KOPT-K1 (cell line): Measurements from ENCODE around the gene NR5A2.

Experiments used
- H3K27ac ChIP-seq: fragments of 200-600 bp; sonication (generic); 2 replicates; pipeline ENCODE4 v1.5.1; 2016; ENCODE audit warnings: antibody characterized with exemption, mild to moderate bottlenecking, low read depth, low read length; ENCODE audit not compliant: poor library complexity, severe bottlenecking
- H3K36me3 ChIP-seq: fragments of 200-600 bp; sonication (generic); 2 replicates; pipeline ENCODE4 v1.5.1; 2017; ENCODE audit warnings: antibody characterized with exemption, mild to moderate bottlenecking, low read length, moderate library complexity; ENCODE audit not compliant: insufficient read depth
- H3K9me3 ChIP-seq: fragments of 200-600 bp; sonication (generic); 2 replicates; pipeline ENCODE4 v1.5.1; 2017; ENCODE audit warnings: antibody characterized with exemption, low read length, mild to moderate bottlenecking; ENCODE audit not compliant: insufficient read depth, poor library complexity, severe bottlenecking

NR5A2 gene

DNA sequence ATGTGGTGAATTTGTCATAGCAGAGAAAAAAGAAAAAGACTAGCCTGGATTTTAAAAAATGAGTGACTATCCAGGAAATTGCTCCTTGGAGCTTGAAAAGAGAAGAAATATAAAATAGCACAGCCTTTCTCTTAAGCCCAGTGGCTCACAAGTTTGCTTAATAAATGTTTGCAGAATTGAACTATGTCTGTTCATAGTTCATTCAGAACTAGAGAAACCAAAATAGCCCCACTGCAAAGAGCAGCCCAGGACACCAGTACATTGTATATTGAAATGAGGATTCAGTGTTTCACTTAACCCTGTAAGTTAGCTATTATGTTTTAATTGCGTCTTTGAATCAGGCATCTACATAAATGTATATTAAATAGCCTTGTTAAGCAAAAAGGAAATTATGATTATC, 88.8 kb downstream of the NR5A2 start:
- Histone ChIP-seq H3K27ac (no peak overlapping the region), H3K9me3 (no peaks in the 10 kb centered on the region), H3K36me3 (no peaks in the 10 kb centered on the region)

DNA sequence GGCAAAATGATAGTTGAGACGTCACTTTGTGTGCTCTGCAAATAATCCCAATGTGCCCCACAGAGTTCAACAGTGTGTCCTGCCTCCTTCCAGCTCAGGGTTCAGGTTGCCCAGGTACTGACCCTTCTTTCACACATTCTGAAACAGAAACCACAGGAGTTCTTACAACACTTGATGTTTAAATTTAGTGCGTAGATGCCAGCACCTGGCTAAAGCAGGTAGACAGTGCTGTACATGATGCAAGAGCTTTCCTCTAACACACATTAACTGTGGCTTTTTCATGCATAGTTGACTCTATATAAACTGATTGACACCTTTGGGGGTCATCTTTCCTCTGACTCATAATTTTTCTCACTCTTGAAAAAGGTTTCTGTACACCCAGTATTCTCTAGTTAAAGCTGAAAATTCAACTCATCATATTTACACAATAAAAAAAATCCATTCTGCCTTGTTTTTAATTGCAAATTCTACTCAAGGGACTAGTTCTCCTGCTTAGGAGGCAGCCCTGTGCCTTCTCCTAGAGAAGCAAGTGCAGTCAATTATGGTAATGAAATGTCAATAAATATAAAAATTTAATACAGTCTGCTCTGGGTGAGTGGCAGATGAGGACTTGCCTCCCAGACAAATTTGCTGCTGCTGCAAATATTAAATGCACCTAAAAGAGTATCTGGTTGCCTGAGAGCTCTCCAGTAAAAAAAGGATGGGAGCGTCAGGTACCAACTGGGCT, 91.4 kb downstream of the NR5A2 start:
- H3K27ac ChIP-seq, result no peak overlapping the region
- H3K36me3 ChIP-seq, result no peaks in the 10 kb centered on the region

DNA sequence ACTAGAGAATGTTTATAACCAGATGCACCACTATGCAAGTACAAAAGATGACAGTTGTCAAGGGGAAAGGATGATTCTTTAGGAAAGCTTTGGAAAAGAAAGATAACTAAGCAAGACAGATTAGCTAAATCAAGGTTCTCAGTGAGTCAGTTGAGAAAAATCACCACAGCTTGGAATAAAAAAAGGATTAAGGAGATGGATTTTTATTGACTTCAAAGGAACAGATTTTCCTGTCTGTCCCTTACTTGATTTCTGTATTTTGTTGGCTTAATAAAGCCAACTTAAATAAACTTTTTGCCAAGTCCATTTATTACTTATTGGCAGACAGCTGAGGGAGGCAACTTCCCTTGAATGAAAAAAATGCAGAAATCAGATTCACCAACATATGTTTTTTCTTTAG, 93.9 kb downstream of the NR5A2 start:
- H3K36me3 ChIP-seq, result no peaks in the 10 kb centered on the region

More for the DNA sequence above, 91.4 kb downstream of the NR5A2 start:
- no peaks in the 10 kb centered on the region for H3K9me3 ChIP-seq

DNA sequence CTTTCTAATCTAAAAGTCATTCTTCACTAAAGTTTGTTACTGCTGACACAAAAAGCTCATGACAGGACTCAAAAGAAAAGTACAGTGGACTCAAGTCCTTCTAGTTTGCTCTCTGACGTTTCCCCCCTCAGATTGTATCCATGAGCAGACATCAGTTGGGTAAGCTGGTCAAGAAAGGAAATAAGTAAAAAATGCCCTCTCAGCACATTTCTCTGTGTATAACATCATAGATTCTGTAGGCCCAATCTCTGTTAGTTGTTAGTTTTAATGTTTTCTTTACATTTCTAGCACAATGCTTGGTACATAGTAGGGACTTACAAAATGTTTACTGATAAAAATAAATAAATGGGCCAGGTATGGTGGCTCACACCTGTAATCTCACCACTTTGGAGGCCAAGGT, 96.8 kb downstream of the NR5A2 start:
- H3K27ac ChIP-seq, result no peak overlapping the region
- no peaks in the 10 kb centered on the region for H3K36me3 ChIP-seq
- no peaks in the 10 kb centered on the region for H3K9me3 ChIP-seq

More for the DNA sequence above, 93.9 kb downstream of the NR5A2 start:
- H3K9me3 ChIP-seq, result no peaks in the 10 kb centered on the region
- no peak overlapping the region for H3K27ac ChIP-seq

DNA sequence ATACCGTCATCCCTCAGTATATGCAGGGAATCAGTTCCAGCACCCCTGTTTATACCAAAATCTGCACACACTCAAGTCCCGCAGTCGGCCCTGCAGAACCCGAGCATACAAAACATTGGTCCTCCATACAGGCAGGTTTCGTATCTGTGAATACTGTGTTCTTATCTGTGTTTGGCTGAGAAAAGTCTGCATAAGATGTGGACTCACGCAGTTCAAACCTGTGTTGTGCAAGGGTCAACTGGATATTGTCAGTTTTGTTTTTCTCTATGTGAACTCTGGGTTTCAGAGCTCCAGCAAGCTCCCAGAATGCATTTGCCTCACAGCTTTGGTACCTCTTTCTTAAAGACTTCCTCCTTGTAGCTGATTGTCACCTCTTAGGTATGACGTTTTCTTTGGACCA, 100.6 kb downstream of the NR5A2 start:
- Histone ChIP-seq H3K27ac (no peak overlapping the region), H3K9me3 (no peaks in the 10 kb centered on the region), H3K36me3 (no peaks in the 10 kb centered on the region)

DNA sequence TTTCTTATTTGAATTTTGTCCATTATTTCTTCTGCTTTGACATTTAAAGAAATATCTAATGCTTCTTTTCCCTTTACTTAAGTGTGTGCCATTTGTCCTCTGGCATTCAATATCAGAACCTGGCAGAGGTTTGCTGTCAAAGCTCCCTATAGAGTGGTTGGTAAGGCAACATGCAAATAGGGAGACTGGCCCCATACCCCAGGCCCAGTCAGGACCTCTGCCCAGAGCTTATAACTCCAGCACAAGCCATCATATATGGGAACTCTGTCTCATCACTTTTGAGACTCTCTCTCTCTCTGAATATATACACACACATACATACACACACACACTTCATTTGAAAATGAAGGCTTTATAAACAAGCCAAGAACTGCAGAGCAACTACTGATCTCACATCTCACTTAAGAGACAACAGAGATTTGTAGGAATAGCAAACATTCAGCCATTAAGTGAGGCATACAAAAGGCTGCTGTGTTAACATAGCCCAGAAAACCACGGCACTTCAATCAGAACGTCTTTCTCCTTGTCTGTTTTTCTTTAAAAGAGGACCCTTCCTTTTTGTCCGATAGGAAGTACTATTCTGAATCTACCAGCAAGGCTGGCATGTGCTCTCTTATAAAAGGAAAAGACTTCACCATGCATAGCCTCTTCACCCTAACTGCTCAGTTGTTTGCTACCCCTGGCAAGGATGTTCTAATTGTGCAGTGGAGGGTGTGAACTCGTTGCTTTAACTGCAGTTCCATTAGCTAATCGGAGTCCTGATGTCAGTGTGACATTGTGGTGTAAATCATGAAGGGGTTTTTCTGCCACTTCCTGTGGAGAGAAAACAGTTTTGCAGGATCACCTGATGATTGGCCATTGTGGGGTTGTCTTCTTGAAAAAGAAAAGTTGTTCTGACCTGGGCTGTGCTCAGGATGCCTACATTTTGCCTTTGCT, 101.7 kb downstream of the NR5A2 start:
- no peak overlapping the region for H3K27ac ChIP-seq
- no peaks in the 10 kb centered on the region for H3K9me3 ChIP-seq
- no peaks in the 10 kb centered on the region for H3K36me3 ChIP-seq

DNA sequence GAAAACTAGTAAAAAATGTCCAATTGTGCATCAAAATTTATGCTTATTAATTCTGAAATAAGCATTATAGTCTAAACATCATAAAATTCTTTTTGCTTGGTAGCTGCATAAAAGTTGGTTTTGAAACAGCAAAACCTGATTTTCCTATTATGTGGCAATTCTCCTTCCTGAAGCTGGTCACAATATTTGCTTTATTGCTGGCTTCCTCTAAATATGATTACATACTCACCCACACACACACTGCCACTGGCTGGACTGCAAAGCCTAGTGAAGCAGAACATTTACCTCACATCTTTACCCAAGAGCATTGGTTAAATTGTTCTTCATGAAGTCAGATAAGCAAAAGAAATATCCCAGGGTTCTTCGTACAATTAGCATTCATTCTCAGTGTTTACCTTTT, 103.0 kb downstream of the NR5A2 start:
- H3K9me3 ChIP-seq, result no peaks in the 10 kb centered on the region
- H3K27ac ChIP-seq, result no peak overlapping the region
- no peaks in the 10 kb centered on the region for H3K36me3 ChIP-seq

DNA sequence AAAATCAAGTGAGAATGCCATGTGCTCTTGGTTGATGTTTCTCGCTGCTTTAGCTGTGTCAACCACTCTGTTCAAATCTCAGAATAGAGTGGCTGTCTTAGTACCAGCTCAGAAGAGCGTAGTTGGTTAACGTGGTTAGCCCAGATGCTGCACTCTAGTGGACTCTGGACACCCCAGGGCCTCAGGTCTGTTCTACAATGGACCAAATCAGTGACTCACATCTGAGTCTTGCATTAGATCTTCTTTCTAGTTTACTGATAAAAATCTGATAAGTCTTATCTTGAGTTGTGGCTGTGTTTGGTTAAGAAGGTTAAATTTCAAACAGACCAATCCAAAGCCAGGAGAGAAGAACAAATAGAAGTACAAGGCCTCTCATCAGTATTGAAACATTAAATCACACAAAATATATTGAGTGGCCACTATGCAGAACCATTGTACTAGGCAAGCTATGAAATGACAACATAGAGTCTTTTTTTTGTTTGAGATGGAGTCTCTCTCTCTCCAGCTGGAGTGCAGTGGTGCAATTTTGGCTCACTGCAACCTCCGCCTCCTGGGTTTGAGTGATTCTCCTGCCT, 104.1 kb downstream of the NR5A2 start:
- Histone ChIP-seq H3K9me3 (no peaks in the 10 kb centered on the region), H3K27ac (no peak overlapping the region), H3K36me3 (no peaks in the 10 kb centered on the region)

DNA sequence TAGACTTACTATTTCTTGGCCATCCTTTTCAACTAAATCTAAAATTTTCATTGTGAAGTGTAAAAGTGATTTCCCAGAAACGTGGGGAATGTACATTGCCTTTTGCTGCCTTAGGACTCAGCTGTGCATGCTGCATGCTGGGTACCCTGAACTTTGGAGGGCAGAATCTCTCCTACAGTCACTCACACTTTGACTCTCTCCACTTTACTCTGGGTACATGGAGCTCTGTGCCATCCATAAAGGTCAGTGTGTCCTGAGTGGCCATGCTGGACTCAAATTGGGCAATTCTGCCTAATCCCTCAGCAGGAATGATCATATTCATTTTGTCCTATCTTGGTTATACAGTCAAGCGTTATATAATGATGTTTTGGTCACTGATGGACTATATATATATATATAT, 105.6 kb downstream of the NR5A2 start:
- Histone ChIP-seq H3K36me3 (no peaks in the 10 kb centered on the region), H3K27ac (no peak overlapping the region), H3K9me3 (no peaks in the 10 kb centered on the region)

DNA sequence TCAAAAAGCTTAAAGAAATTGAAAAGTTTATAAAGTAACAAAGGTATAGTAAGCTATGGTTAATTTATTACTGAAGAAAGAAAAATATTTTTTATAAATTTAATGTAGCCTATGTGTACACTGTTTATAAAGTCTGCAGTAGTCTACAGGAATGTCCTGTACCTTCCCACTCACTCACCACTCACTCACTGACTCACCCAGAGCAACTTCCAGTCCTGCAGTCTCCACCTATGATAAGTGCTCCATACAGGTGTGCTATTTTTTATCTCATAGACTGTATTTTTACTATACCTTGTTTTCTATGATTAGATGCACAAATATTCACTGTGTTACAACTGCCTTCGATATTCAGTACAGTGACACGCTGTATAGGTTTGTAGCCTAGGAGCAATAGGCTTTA, 106.6 kb downstream of the NR5A2 start:
- Histone ChIP-seq H3K9me3 (no peaks in the 10 kb centered on the region), H3K27ac (no peak overlapping the region), H3K36me3 (no peaks in the 10 kb centered on the region)

DNA sequence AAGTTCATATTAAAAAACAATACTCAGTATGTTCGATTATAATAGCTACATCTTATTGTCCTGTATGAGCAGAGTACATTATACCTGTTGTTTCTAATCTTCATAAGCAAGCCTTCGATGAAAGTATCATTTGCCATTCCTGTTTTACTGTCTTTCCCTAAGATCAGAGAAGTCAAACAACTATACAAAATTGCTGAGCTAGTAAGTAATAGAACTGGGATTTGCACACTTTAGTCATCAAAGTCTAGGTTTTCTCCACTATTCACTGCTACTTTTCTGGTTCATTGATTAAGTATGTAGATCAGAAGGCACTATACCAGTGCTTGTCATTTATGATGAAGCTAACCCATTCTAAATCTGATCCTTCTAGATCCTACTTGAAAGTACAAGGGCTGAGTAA, 108.9 kb downstream of the NR5A2 start:
- Histone ChIP-seq H3K9me3 (no peaks in the 10 kb centered on the region), H3K36me3 (no peaks in the 10 kb centered on the region), H3K27ac (no peak overlapping the region)

DNA sequence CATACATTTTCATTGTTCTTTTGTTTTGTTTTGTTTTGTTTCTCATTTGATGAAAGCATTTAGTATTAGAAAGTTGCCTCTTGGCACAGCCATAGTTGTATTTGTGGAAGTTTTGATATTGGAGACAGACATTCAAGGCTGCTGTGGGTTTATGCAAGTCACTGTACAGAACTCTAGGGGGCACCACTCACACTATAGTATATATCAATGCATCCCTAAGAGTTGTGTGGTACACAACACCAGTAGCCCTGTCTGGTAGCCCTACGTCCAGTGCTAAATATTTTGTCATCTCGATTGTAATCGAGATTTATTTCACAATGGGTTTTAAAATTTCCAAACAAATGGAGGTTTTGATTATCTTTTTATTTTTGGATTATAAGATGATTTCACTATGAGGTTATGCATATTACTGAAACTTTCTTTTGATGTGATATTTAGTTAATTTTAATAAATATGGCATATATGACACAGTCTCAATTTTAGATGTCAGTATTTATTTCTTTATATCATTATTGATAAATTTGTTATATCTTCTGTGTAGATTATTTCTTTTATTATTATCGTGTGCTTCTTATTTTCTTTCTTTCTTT, 112.2 kb downstream of the NR5A2 start:
- Histone ChIP-seq H3K27ac (no peak overlapping the region), H3K36me3 (no peaks in the 10 kb centered on the region), H3K9me3 (no peaks in the 10 kb centered on the region)

DNA sequence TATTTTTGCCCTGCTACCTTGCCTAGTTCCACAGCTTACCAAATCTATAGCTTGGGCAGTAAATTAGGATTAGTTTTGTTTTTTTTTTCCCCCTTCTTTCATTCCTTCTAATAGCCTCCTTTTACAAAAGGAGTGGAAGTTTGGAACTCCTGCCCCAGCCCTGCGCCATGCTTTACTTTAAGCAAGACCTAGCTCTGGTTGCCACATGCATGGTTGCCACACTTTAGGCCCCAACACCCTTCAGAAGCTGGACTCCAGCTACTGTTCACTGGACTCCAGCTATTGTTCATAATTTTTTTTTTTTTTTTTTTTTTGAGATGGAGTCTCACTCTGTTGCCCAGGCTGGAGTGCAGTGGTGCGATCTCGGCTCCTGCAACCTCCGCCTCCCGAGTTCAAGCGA, 115.8 kb downstream of the NR5A2 start:
- Histone ChIP-seq H3K9me3 (no peaks in the 10 kb centered on the region), H3K27ac (no peak overlapping the region), H3K36me3 (no peaks in the 10 kb centered on the region)

DNA sequence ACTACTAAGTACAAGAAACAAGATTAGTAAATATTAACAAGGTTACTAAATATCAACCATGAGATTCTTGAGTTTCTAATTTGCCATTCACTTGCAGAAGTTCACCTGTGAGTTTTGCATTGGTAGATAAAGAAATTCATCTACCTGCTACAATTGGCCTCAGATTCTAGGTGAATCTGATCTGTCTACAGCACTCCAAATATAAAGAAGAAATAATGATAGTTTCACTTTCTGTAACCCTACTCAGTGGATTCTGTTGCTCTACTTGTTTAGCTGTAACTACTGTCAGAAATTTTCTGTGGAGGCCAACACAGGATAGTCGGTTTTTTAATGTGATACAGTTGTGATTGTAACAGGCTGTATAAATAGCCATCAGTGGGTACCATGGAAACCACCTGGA, 118.6 kb downstream of the NR5A2 start:
- no peaks in the 10 kb centered on the region for H3K36me3 ChIP-seq
- H3K9me3 ChIP-seq, result no peaks in the 10 kb centered on the region
- no peak overlapping the region for H3K27ac ChIP-seq

DNA sequence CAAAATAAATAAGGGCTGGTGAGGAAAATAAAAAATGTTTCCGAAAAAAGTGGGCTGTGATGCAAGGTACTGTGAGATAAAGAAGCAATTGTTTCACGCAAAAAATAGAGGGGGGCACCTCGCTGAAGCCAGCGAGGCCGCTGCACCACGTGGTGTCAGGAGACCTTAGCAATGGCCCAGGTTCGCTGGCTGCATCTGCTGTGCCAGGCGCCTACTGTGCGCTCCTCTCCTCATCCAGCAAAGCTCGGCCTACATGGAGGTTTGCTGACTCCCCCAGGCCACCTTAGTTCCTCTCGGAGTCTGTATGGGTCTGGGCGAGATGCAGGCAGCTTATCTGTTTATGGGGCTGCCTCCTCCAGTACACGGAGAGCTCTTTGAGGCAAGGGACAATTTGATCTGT, 119.6 kb downstream of the NR5A2 start:
- Histone ChIP-seq H3K27ac (no peak overlapping the region), H3K36me3 (no peaks in the 10 kb centered on the region), H3K9me3 (no peaks in the 10 kb centered on the region)
